Amygdala (tissue), 56 donors: ENCODE measurements around the gene ZNF488.

Experiments
- DNase-seq, 56 donors: peaks; one replicate each; lab custom pipeline; 2025; lab: John Stamatoyannopoulos, UW

ZNF488 gene

GRCh38 chr10:47317251-47317650 is 66.8 kb downstream of the ZNF488 start:
- DNase-seq: no peak

GRCh38 chr10:47316131-47316530 is 68.0 kb downstream of the ZNF488 start:
- DNase-seq: no peak
